Mesothelial cell of epicardium (in vitro differentiated cells): ENCODE data around the gene DIAPH3. TPM values are rescaled to one million over a fixed set of nuclear protein-coding genes. Genes with fewer than 3 reads are reported as not detected.
"Not testable (repeated sequence)": the region's sequence is repeated elsewhere in the genome, so short reads cannot be mapped to it uniquely, and the experiment has no call there.

Experiments used
- DNase-seq, 2 experiments: peaks; one replicate each; pipeline ENCODE4 v3.0.0; 2021; ENCODE audit warnings: low spot score in 2 of 2; ENCODE audit not compliant: unreplicated experiment in 2 of 2
- H3K27ac Mint-ChIP-seq: 2 replicates; pipeline ENCODE4 v1.8.0; 2021; ENCODE audit warnings: mixed read lengths
- H3K27me3 Mint-ChIP-seq: 2 replicates; pipeline ENCODE4 v1.8.0; 2021; ENCODE audit warnings: low read depth, mixed read lengths
- H3K36me3 Mint-ChIP-seq: 2 replicates; pipeline ENCODE4 v1.8.0; 2021; ENCODE audit warnings: mixed read lengths
- H3K4me1 Mint-ChIP-seq: 2 replicates; pipeline ENCODE4 v1.8.0; 2021; ENCODE audit warnings: mixed read lengths
- H3K4me3 Mint-ChIP-seq: 2 replicates; pipeline ENCODE4 v1.8.0; 2021; ENCODE audit warnings: mild to moderate bottlenecking, moderate library complexity, mixed read lengths
- H3K9me3 Mint-ChIP-seq: 2 replicates; pipeline ENCODE4 v1.8.0; 2021; ENCODE audit warnings: mixed read lengths
- total RNA-seq: library from RNA; stranded (reverse); gene quantifications from 3 replicates; pipeline ENCODE4 v1.2.1, GENCODE V29; 2021
- TF ChIP-seq, protein P1 (sequence below): fragments of 200-600 bp; sonication (generic); IDR thresholded peaks from one replicate; pipeline ENCODE4 v1.5.0; 2021; ENCODE audit warnings: antibody characterized with exemption; ENCODE audit not compliant: unreplicated experiment

The DIAPH3 gene
- total RNA-seq, 1 donor from 2014 or later = 16.8 TPM

DNA sequence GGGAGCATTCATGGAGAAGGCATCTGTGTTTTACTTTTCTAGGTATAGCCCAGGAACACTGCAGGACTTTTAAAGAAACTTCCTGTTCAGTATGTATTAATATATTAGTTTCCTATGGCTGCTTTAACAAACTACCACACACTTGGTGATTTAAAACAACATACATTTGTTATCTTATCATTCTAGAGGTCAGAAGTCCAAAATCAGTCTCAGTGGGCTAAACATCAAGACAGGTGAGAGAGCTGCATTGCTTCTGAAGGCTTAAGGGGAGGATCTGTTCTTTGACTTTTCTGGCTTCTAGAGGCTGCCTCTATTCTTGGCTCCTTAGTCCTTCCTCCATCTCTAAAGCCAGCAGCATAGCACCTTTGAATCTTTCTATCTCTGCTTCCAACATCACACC is 37.6 kb upstream of the DIAPH3 start:
- TF ChIP-seq, protein P1, sequence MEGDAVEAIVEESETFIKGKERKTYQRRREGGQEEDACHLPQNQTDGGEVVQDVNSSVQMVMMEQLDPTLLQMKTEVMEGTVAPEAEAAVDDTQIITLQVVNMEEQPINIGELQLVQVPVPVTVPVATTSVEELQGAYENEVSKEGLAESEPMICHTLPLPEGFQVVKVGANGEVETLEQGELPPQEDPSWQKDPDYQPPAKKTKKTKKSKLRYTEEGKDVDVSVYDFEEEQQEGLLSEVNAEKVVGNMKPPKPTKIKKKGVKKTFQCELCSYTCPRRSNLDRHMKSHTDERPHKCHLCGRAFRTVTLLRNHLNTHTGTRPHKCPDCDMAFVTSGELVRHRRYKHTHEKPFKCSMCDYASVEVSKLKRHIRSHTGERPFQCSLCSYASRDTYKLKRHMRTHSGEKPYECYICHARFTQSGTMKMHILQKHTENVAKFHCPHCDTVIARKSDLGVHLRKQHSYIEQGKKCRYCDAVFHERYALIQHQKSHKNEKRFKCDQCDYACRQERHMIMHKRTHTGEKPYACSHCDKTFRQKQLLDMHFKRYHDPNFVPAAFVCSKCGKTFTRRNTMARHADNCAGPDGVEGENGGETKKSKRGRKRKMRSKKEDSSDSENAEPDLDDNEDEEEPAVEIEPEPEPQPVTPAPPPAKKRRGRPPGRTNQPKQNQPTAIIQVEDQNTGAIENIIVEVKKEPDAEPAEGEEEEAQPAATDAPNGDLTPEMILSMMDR = no peak
- no peaks in the 10 kb centered on the region for H3K9me3 Mint-ChIP-seq
- no peak overlapping the region for H3K4me3 Mint-ChIP-seq
- DNase-seq = no peak
- H3K36me3 Mint-ChIP-seq = peaks cover 2% of the 10 kb centered on the region
- no peaks in the 10 kb centered on the region for H3K4me1 Mint-ChIP-seq
- no peaks in the 10 kb centered on the region for H3K27me3 Mint-ChIP-seq
- H3K27ac Mint-ChIP-seq = no peak overlapping the region

DNA sequence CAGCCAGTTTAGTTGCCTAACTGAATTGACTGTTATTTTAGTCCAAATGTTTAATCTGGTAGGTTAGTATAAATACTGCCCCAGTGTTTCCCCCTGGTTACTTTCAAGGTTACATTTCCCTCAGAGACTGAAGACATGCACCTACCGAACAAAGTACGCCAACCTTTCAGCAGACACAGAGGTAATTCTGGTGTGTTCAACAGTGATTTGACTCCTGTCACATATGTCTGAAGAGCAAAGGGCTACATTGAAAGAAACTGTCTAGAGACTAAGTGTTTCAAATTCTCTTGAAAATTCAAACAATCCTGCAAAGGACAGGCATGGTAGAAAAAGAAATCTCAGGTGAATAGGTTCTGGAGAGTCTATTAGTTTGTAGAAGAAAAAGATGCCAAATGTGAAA is 32.2 kb upstream of the DIAPH3 start:
- H3K4me3 Mint-ChIP-seq, H3K4me1 Mint-ChIP-seq, H3K27ac Mint-ChIP-seq, H3K36me3 Mint-ChIP-seq, H3K27me3 Mint-ChIP-seq, DNase-seq: not testable (repeated sequence)
- H3K9me3 Mint-ChIP-seq = peaks cover 12% of the 10 kb centered on the region

DNA sequence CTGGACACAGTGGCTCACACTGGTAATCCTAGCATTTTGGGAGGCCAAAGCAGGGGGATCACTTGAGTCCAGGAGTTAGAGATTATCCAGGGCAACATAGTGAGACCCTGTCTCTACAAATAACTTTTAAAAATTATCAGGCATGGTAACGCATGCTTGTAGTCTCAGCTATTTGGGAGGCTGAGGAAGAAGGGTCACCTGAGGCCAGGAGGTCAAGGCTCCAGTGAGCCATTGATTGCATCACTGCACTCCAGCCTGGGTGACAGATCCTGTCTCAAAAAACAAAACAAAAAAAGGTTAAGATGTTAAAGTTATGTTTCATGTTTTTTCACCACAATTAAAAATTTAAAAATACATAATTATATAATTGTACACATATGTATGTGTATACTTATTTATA is 19.2 kb upstream of the DIAPH3 start:
- Mint-ChIP-seq H3K27ac (no peak overlapping the region), H3K4me1 (no peaks in the 10 kb centered on the region), H3K36me3 (no peaks in the 10 kb centered on the region), H3K27me3 (no peaks in the 10 kb centered on the region), H3K9me3 (no peaks in the 10 kb centered on the region), H3K4me3 (no peak overlapping the region)
- DNase-seq = no peak
- TF ChIP-seq, protein P1 = no peak

DNA sequence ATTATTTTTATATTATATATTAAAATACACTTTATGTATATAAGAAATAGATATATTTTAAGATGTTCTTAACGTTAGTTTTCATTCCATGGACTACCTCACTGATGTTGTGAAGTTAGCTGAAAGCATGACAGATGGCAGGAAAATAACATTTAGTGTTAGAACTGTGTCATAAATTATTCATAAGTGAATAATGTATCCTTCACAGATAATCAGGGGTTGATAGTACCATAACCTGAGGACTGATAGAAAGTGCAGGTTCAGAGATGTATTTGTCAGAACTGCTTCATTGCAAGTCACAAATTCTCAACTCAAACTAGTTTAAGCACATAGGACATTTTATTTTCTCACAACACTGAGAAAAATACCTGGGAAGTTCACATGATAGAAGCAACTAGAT is 14.6 kb upstream of the DIAPH3 start:
- Mint-ChIP-seq H3K27ac (no peak overlapping the region), H3K36me3 (no peaks in the 10 kb centered on the region), H3K27me3 (no peaks in the 10 kb centered on the region), H3K4me3 (no peak overlapping the region), H3K4me1 (no peaks in the 10 kb centered on the region), H3K9me3 (no peaks in the 10 kb centered on the region)
- TF ChIP-seq, protein P1 = no peak
- no peak for DNase-seq

DNA sequence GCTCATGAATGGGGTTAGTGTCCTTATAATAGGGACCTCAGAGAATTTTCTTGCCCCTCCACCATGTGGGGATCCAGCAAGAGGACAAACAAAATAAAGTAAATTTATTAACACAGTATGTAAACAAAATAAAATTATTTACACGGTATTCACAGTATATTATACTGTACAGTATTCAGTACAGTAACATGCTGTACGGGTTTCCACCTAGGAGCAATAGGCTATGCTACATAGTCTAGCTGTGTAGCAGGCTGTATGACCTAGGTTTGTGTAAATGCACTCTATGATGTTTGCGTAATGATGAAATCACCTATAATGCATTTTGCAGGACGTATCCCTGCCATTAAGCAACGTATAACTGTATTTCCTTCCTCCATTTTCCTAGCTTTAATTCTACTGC is 11.8 kb upstream of the DIAPH3 start:
- H3K9me3 Mint-ChIP-seq = no peaks in the 10 kb centered on the region
- H3K27me3 Mint-ChIP-seq = no peaks in the 10 kb centered on the region
- no peak overlapping the region for H3K27ac Mint-ChIP-seq
- TF ChIP-seq, protein P1 = no peak
- no peak overlapping the region for H3K4me3 Mint-ChIP-seq
- no peak for DNase-seq
- no peaks in the 10 kb centered on the region for H3K36me3 Mint-ChIP-seq
- H3K4me1 Mint-ChIP-seq = peaks cover 2% of the 10 kb centered on the region

DNA sequence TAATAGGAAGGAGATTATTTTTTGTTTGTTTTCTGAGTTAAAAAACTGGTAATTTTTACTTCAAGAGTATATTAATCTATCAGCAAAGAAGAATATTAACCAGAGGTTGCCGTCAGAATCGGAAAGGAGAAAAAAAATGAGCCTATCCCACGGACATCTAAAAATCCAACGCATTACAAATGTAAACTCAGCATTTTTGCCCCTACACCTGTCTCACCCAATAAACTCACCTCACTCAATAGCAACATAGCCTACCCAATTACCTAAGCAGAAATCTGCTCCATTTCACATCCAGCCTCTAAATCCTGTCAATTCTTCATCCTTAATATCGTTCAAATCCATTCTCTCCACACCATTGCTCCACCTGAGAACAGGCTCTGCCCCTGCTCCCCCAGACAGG is 10.4 kb upstream of the DIAPH3 start:
- DNase-seq = no peak
- no peaks in the 10 kb centered on the region for H3K36me3 Mint-ChIP-seq
- H3K9me3 Mint-ChIP-seq = no peaks in the 10 kb centered on the region
- H3K27ac Mint-ChIP-seq = no peak overlapping the region
- no peaks in the 10 kb centered on the region for H3K27me3 Mint-ChIP-seq
- H3K4me3 Mint-ChIP-seq = no peak overlapping the region
- TF ChIP-seq, protein P1 = no peak
- peaks cover 2% of the 10 kb centered on the region for H3K4me1 Mint-ChIP-seq
